ENCODE results near the gene APOL3. TPM values are rescaled to one million over a fixed set of nuclear protein-coding genes. Genes with fewer than 3 reads are reported as not detected.
A peak's percentile ranks its signal among the peaks of the same experiment; 100 is the strongest.

APOL3 gene
- total and polyA plus RNA-seq, 12 donors: 8.9 to 123 (median 29.0) TPM

GRCh38 chr22:36166518-36167220 lies 6.1 kb upstream of the APOL3 start:
- Histone ChIP-seq H3K36me3 (replicated peaks in 1 of 2) (no peaks in the 10 kb centered on the region), H3K27me3 (no peaks in the 10 kb centered on the region), H3K27ac (no peak overlapping the region), H3K4me1 (replicated peaks in 1 of 2) (no peaks in the 10 kb centered on the region), H3K4me3 (no peak overlapping the region), H3K9me3 (replicated peaks in 1 of 3) (no peaks in the 10 kb centered on the region)
- no peak for DNase-seq
- intact Hi-C loops (cut with DNase I): no loop called here
- TF ChIP-seq CTCF (IDR thresholded peaks at IDR 0.05) (no peak), POLR2A (IDR thresholded peaks at IDR 0.05) (no peak)
- WGBS, 4 donors: 71 to 81% (median 76%) methylated on average over 10 of the region's 10 CpGs

- 89 to 92% (median 91%) methylated on average over 3 of the region's 3 CpGs for WGBS, 4 donors
Observed at GRCh38 chr22:36166086-36166485, 5.5 kb upstream of the APOL3 start.

GRCh38 chr22:36165141-36165540 lies 4.6 kb upstream of the APOL3 start:
- Histone ChIP-seq H3K4me1 (replicated peaks in 1 of 2) (no peaks in the 10 kb centered on the region), H3K27me3 (no peaks in the 10 kb centered on the region), H3K36me3 (replicated peaks in 1 of 2) (no peaks in the 10 kb centered on the region), H3K27ac (peak overlapping the region in 1 of 5 donors; percentile 46), H3K4me3 (no peak overlapping the region), H3K9me3 (replicated peaks in 1 of 3) (no peaks in the 10 kb centered on the region)
- DNase-seq: no peak
- TF ChIP-seq CTCF (IDR thresholded peaks at IDR 0.05) (no peak), POLR2A (IDR thresholded peaks at IDR 0.05) (no peak)
- intact Hi-C loops (cut with DNase I): no loop called here
- WGBS, 4 donors: 81 to 93% (median 87%) methylated on average over 2 of the region's 2 CpGs

More at GRCh38 chr22:36166086-36166485, 5.5 kb upstream of the APOL3 start:
- H3K4me1 ChIP-seq (replicated peaks in 1 of 2): no peaks in the 10 kb centered on the region
- no peaks in the 10 kb centered on the region for H3K36me3 ChIP-seq (replicated peaks in 1 of 2)
- no peaks in the 10 kb centered on the region for H3K9me3 ChIP-seq (replicated peaks in 1 of 3)
- intact Hi-C loops (cut with DNase I): no loop called here
- H3K27ac ChIP-seq: no peak overlapping the region
- no peak overlapping the region for H3K4me3 ChIP-seq
- H3K27me3 ChIP-seq: no peaks in the 10 kb centered on the region
- DNase-seq: no peak
- TF ChIP-seq CTCF (IDR thresholded peaks at IDR 0.05) (no peak), POLR2A (IDR thresholded peaks at IDR 0.05) (no peak)

- Histone ChIP-seq H3K27me3 (no peaks in the 10 kb centered on the region), H3K4me1 (replicated peaks in 1 of 2) (no peaks in the 10 kb centered on the region), H3K36me3 (replicated peaks in 1 of 2) (no peaks in the 10 kb centered on the region), H3K27ac (peak overlapping the region in 2 of 5 donors; percentile 7 to 46), H3K9me3 (replicated peaks in 1 of 3) (no peaks in the 10 kb centered on the region), H3K4me3 (no peak overlapping the region)
- TF ChIP-seq CTCF (IDR thresholded peaks at IDR 0.05): no peak
- no peak for TF ChIP-seq POLR2A (IDR thresholded peaks at IDR 0.05)
- intact Hi-C loops (cut with DNase I): no loop called here
- no peak for DNase-seq
- 63 to 80% (median 77%) methylated on average over 1 of the region's 1 CpG for WGBS, 4 donors
Observed at GRCh38 chr22:36164621-36165020, 4.1 kb upstream of the APOL3 start.

All from adrenal gland (tissue), 12 donors.